ENCODE measurements around the gene VSIR. TPM values are rescaled to one million over a fixed set of nuclear protein-coding genes. Genes with fewer than 3 reads are reported as not detected.

Gene VSIR
- total and polyA plus RNA-seq, 9 of the 15 experiments (the other 6 are each of a cell fraction or from before 2014, with no cell fraction given): 0.14 to 20.5 (median 9.3) TPM

GRCh38 chr10:71763352-71764127 is 9.8 kb downstream of the VSIR start (continued):
- TF ChIP-seq MNT (conservative IDR thresholded peaks at IDR 0.05): 0 out of 4 replicates have a peak, but pooled peaks of 1 of the 2 experiments have one; percentile 14
- TF ChIP-seq TCF3 (CRISPR knock-in tag; IDR thresholded peaks at IDR 0.05): peak; percentile 73
- no peak for TF ChIP-seq NFRKB (IDR thresholded peaks at IDR 0.05; ENCODE audit: low read depth)
- TF ChIP-seq NFIC (IDR thresholded peaks at IDR 0.05): peak; percentile 80

GRCh38 chr10:71762324-71762723 is 11.0 kb downstream of the VSIR start:
- peaks cover 0 to 13% of the 10 kb centered on the region in 2 experiments; a peak in 2 of 5 replicates for H3K27me3 ChIP-seq (ENCODE audit: control insufficient read depth in 2 of 2, insufficient read depth in 2 of 2, low read length in 2 of 2)
- H3K36me3 ChIP-seq (ENCODE audit: control insufficient read depth, insufficient read depth, low read length): no peaks in the 10 kb centered on the region
- H3K4me2 ChIP-seq (ENCODE audit: insufficient read depth, low read length): no peak overlapping the region
- in situ Hi-C loops (cut with MboI): no loop called here
- CTCF ChIA-PET (ENCODE audit: low intra/inter-chr PET ratio): interaction anchor here (0.7 kb wide), 1 partner anchor 50 kb away, joined by 5 read pairs; no protein-coding TSS in a partner anchor
- DNase-seq (ENCODE audit: extremely low read depth in 1 of 4, low spot score in 3 of 4): no peak
- no peak for FAIRE-seq
- POLR2A ChIA-PET: interaction anchor here (0.5 to 1.5 kb wide), 5 partner anchors 8 to 353 kb away, joined by 3 to 5 read pairs (median 4); no protein-coding TSS in a partner anchor
- no peak overlapping the region for H3K9ac ChIP-seq (ENCODE audit: insufficient read depth in 1 of 2, low read depth in 2 of 2, low read length in 2 of 2)
- no TSS peak for BruUV-seq (replicated peaks)
- H3K27ac ChIP-seq (ENCODE audit: extremely low read depth, low read depth, low read length): no peak overlapping the region
- no peak overlapping the region for H2AFZ ChIP-seq (ENCODE audit: low read depth, low read length)
- no peaks in the 10 kb centered on the region for H3K9me1 ChIP-seq (ENCODE audit: control insufficient read depth, insufficient read depth, low read length)
- ATAC-seq: no peak
- no peaks in the 10 kb centered on the region; the same call in none of the 2 replicates for H4K20me1 ChIP-seq (replicated peaks; ENCODE audit: control insufficient read depth, insufficient read depth, low read length)
- intact Hi-C loops (cut with micrococcal nuclease): no loop called here
- peaks cover 14 to 33% of the 10 kb centered on the region in 2 experiments; a peak in 4 of 5 replicates for H3K4me1 ChIP-seq (replicated peaks in 1 of 2; ENCODE audit: control insufficient read depth in 2 of 2, insufficient read depth in 2 of 2, low read length in 2 of 2)
- no peak overlapping the region for H3K4me3 ChIP-seq
- H3K9me3 ChIP-seq (replicated peaks; ENCODE audit: control insufficient read depth, insufficient read depth, low read depth, low read length): no peaks in the 10 kb centered on the region
- 40% methylated on average over 5 of the region's 5 CpGs for WGBS (ENCODE audit: insufficient coverage, low coverage, missing lambda C conversion rate)
- TF ChIP-seq L3MBTL2 (IDR thresholded peaks at IDR 0.05) (no peak), ZZZ3 (IDR thresholded peaks at IDR 0.05) (no peak), ZKSCAN8 (CRISPR knock-in tag; IDR thresholded peaks at IDR 0.05) (no peak), PHF21A (IDR thresholded peaks at IDR 0.05; ENCODE audit: borderline replicate concordance, low read depth) (no peak), DDX20 (tag; IDR thresholded peaks at IDR 0.05; ENCODE audit: low read depth) (no peak), NR2F6 (CRISPR knock-in tag; IDR thresholded peaks at IDR 0.05) (no peak), ASH1L (IDR thresholded peaks at IDR 0.05; ENCODE audit: borderline replicate concordance, low read depth, partially characterized antibody) (no peak), ZNF561 (CRISPR knock-in tag; conservative IDR thresholded peaks at IDR 0.05) (no peak)
- H3K79me2 ChIP-seq (ENCODE audit: control insufficient read depth, insufficient read depth, low read length): no peaks in the 10 kb centered on the region
